Activated T-helper 17 cell treated with anti-CD3 and anti-CD28 coated beads, Interleukin-2, amount 50 U/mL, for 72 hours (primary cell): ENCODE measurements around the gene HTRA3. TPM values are rescaled to one million over a fixed set of nuclear protein-coding genes. Genes with fewer than 3 reads are reported as not detected.

Experiments used
- ATAC-seq: fragments of 150-1000 bp; cut with Tn5 transposase; replicated peaks from 2 replicates; pipeline ENCODE4 v1.10.0; 2021; ENCODE audit warnings: mild to moderate bottlenecking, moderate library complexity
- H3K27ac Mint-ChIP-seq: one replicate; pipeline ENCODE4 v1.8.0; 2022; ENCODE audit warnings: mixed read lengths
- H3K27me3 Mint-ChIP-seq: one replicate; pipeline ENCODE4 v1.8.0; 2022; ENCODE audit warnings: mixed read lengths
- H3K36me3 Mint-ChIP-seq: one replicate; pipeline ENCODE4 v1.8.0; 2022; ENCODE audit warnings: low read depth, mild to moderate bottlenecking, mixed read lengths
- H3K4me1 Mint-ChIP-seq: one replicate; pipeline ENCODE4 v1.8.0; 2022; ENCODE audit warnings: mixed read lengths
- H3K4me3 Mint-ChIP-seq: one replicate; pipeline ENCODE4 v1.8.0; 2022; ENCODE audit warnings: mild to moderate bottlenecking, mixed read lengths
- H3K9me3 Mint-ChIP-seq: one replicate; pipeline ENCODE4 v1.8.0; 2022; ENCODE audit warnings: mixed read lengths
- total RNA-seq, 2 donors: library from RNA; stranded (reverse); gene quantifications; one replicate each; pipeline ENCODE4 v1.2.3, GENCODE V29; 2022

The HTRA3 gene
- total RNA-seq, 2 donors from 2014 or later, result not detected

DNA sequence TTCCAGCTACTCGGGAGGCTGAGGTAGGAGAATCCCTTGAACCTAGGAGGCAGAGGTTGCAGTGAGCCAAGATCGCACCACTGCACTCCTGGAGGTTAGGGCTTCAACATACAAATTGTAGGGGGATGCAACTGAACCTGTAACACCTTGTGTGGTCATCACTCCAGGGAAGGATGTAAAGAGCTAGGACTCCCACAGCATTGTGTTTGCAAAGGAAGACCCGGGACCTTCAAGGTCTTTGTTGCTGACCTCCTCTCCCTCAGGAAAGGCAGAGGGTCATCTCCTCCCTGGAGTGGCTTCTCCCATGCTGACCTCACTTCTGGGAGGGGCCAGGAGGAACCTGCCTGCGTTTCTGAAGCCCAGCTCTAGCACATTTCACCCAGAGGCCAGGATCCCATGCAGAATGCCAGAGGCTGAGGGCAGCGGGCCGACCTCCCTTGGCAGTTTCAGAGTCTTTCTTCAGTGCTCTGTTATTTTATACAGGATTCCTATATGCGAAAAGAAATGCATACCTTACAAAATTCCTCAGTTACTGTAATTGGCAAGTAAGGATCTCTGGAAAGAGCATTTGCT lies 80.2 kb downstream of the HTRA3 start:
- H3K27ac Mint-ChIP-seq, result no peak overlapping the region
- H3K4me3 Mint-ChIP-seq, result no peak overlapping the region
- H3K36me3 Mint-ChIP-seq, result no peaks in the 10 kb centered on the region
- H3K4me1 Mint-ChIP-seq, result no peaks in the 10 kb centered on the region
- no peak for ATAC-seq
- no peaks in the 10 kb centered on the region for H3K27me3 Mint-ChIP-seq
- no peaks in the 10 kb centered on the region for H3K9me3 Mint-ChIP-seq

GRCh38 chr4:8350352-8350751 lies 80.8 kb downstream of the HTRA3 start:
- H3K9me3 Mint-ChIP-seq, result no peaks in the 10 kb centered on the region
- no peaks in the 10 kb centered on the region for H3K36me3 Mint-ChIP-seq
- no peak overlapping the region for H3K4me3 Mint-ChIP-seq
- no peaks in the 10 kb centered on the region for H3K4me1 Mint-ChIP-seq
- no peak for ATAC-seq
- no peaks in the 10 kb centered on the region for H3K27me3 Mint-ChIP-seq
- H3K27ac Mint-ChIP-seq, result no peak overlapping the region

- H3K9me3 Mint-ChIP-seq, result no peaks in the 10 kb centered on the region
- no peaks in the 10 kb centered on the region for H3K36me3 Mint-ChIP-seq
- no peaks in the 10 kb centered on the region for H3K4me1 Mint-ChIP-seq
- H3K27ac Mint-ChIP-seq, result no peak overlapping the region
- ATAC-seq, result no peak
- H3K4me3 Mint-ChIP-seq, result no peak overlapping the region
- H3K27me3 Mint-ChIP-seq, result no peaks in the 10 kb centered on the region
Observed at GRCh38 chr4:8350841-8351461, 81.4 kb downstream of the HTRA3 start.

DNA sequence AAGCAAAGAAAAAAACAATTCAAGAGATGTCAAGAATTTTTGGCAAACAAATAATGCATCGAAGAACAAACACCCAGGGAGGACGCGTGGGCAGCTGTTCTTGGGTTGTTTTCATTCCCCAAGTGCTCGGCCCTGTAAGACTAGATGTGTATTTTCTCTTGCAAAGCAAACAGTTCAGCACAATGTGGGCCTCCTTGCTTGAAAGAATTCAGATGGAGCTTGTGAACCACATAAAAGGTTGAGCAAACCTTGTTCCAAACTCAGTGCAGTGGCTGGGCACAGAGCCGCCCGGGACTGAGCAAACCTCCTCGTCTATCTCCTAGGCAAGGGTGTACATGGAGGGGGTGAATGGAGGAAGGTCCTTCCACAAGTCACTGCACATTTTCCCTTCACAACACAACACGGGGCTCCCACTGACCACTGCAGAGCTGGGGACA lies 82.4 kb downstream of the HTRA3 start:
- H3K4me1 Mint-ChIP-seq, result no peaks in the 10 kb centered on the region
- H3K36me3 Mint-ChIP-seq, result no peaks in the 10 kb centered on the region
- no peaks in the 10 kb centered on the region for H3K9me3 Mint-ChIP-seq
- no peak overlapping the region for H3K27ac Mint-ChIP-seq
- ATAC-seq, result no peak
- no peaks in the 10 kb centered on the region for H3K27me3 Mint-ChIP-seq
- no peak overlapping the region for H3K4me3 Mint-ChIP-seq

GRCh38 chr4:8352368-8353157 lies 83.0 kb downstream of the HTRA3 start:
- Mint-ChIP-seq H3K4me1 (no peaks in the 10 kb centered on the region), H3K4me3 (no peak overlapping the region), H3K9me3 (no peaks in the 10 kb centered on the region), H3K27ac (no peak overlapping the region), H3K36me3 (no peaks in the 10 kb centered on the region), H3K27me3 (no peaks in the 10 kb centered on the region)
- no peak for ATAC-seq

DNA sequence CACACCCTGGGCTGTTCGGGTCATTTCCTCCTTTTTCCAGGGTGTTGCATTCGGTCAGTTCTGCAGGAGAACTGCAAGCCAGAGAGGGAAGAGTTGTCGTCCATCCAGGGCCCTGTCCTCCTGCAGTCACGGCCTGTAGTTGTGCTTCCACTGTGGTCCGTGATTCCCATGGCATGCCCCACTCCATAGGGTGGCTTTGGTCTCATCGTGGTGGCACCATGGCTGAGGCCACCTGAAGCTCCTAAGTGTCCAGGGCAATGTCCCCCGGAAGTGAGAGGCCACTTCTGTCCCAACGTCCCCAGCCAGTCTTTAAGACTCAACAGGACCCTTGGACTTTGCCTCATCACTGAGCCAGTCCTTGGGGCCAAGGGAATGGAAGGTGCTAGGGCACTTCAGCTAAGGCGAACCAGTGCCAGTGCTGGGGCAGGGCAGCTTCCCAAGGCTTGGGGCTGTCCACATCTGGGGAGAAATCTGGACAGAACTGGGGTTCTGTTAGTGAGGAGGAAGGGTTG lies 83.7 kb downstream of the HTRA3 start:
- ATAC-seq, result no peak
- H3K36me3 Mint-ChIP-seq, result no peaks in the 10 kb centered on the region
- no peaks in the 10 kb centered on the region for H3K9me3 Mint-ChIP-seq

GRCh38 chr4:8353912-8354453 lies 84.4 kb downstream of the HTRA3 start:
- no peak overlapping the region for H3K27ac Mint-ChIP-seq
- no peaks in the 10 kb centered on the region for H3K4me1 Mint-ChIP-seq
- no peak for ATAC-seq
- H3K9me3 Mint-ChIP-seq, result no peaks in the 10 kb centered on the region
- no peaks in the 10 kb centered on the region for H3K36me3 Mint-ChIP-seq
- H3K4me3 Mint-ChIP-seq, result no peak overlapping the region
- H3K27me3 Mint-ChIP-seq, result peaks cover 3% of the 10 kb centered on the region

More for the DNA sequence above, 83.7 kb downstream of the HTRA3 start:
- H3K27ac Mint-ChIP-seq, result no peak overlapping the region
- H3K4me3 Mint-ChIP-seq, result no peak overlapping the region
- H3K4me1 Mint-ChIP-seq, result no peaks in the 10 kb centered on the region
- peaks cover 2% of the 10 kb centered on the region for H3K27me3 Mint-ChIP-seq

DNA sequence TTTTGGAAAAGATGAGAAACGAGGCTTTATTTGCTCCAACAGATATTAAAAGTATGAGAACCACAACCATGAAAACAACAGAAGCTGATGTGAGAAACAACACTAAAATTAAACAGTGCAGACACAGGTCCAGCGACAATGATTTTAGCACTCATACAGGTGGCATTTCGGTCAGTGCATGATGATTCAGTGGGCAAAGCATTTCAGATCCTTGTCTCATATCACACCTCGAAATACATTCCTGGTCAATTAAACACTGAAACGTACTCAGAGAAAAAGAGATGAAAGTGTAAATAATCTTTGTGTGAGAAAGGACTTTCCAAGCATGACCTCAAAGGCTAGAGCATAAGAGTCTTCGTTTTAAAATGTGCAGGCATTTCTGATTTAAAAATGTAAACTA lies 85.8 kb downstream of the HTRA3 start:
- Mint-ChIP-seq H3K9me3 (no peaks in the 10 kb centered on the region), H3K4me3 (no peak overlapping the region), H3K36me3 (no peaks in the 10 kb centered on the region), H3K27ac (no peak overlapping the region), H3K27me3 (peaks cover 3% of the 10 kb centered on the region), H3K4me1 (no peaks in the 10 kb centered on the region)
- no peak for ATAC-seq

DNA sequence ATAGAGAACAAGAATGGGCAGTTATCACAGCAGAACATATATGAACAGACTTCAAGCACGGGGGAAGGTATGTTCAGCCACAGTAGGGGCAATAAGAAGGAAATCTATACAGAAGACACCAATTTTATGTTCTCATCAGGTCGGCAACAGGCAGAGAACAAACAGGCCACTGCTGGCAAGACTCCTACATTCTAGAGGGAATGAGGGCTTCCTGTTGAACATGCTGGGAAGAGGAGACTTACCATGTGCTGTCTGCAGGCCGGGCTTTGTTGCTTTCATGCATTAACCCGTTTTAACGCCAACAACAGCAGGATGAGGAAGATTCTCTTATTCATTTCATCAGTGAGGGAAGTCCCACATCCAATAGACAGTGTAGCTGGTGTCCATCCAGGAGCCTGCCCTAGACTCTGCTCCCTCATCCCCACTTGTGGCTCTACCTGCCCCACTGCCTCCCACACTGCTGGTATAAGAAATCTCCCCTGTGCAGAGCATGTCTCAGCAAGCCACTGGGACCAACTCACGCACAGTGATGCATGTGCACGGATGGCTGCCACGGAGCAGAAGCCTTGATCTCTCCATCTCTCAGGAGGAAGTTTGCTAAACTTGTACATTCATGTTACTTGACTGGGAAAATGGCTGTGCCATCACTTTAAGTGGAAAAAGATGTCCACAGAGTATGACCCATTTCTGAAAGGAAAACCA lies 86.5 kb downstream of the HTRA3 start:
- no peak for ATAC-seq

More for the DNA sequence above, 86.5 kb downstream of the HTRA3 start:
- no peak overlapping the region for H3K27ac Mint-ChIP-seq
- no peaks in the 10 kb centered on the region for H3K4me1 Mint-ChIP-seq
- H3K36me3 Mint-ChIP-seq, result no peaks in the 10 kb centered on the region
- no peaks in the 10 kb centered on the region for H3K9me3 Mint-ChIP-seq
- no peak overlapping the region for H3K4me3 Mint-ChIP-seq
- peaks cover 3% of the 10 kb centered on the region for H3K27me3 Mint-ChIP-seq

Other genes with a start within 250 kb of the HTRA3 start
- under 1 TPM; 0.53 to 0.82 TPM for gene ABLIM2, start 110.9 kb upstream of the HTRA3 start, total RNA-seq
- gene SH3TC1, start 70.5 kb upstream of the HTRA3 start, total RNA-seq, result 10 to 100 TPM; 23.1 to 37.4 TPM
- 10 to 100 TPM; 34.4 to 63.6 TPM for gene ACOX3, start 171.0 kb downstream of the HTRA3 start, total RNA-seq
- 10 to 100 TPM; 24.0 to 37.3 TPM for gene TRMT44, start 171.0 kb downstream of the HTRA3 start, total RNA-seq